Glutamatergic neuron (in vitro differentiated cells): ENCODE data around the gene SYT1. TPM values are rescaled to one million over a fixed set of nuclear protein-coding genes. Genes with fewer than 3 reads are reported as not detected.

Source experiments
- DNase-seq: peaks from one replicate; pipeline ENCODE4 v3.0.0; 2022
- H3K27ac Mint-ChIP-seq: one replicate; pipeline ENCODE4 v1.8.0; 2020; ENCODE audit warnings: mild to moderate bottlenecking, mixed read lengths, inconsistent platforms; ENCODE audit not compliant: unreplicated experiment
- H3K27me3 Mint-ChIP-seq: one replicate; pipeline ENCODE4 v1.8.0; 2020; ENCODE audit warnings: mild to moderate bottlenecking, moderate library complexity, mixed read lengths, inconsistent platforms; ENCODE audit not compliant: unreplicated experiment
- H3K36me3 Mint-ChIP-seq: one replicate; pipeline ENCODE4 v1.8.0; 2020; ENCODE audit warnings: mild to moderate bottlenecking, mixed read lengths, inconsistent platforms; ENCODE audit not compliant: unreplicated experiment
- H3K4me1 Mint-ChIP-seq: one replicate; pipeline ENCODE4 v1.8.0; 2020; ENCODE audit warnings: mild to moderate bottlenecking, low read depth, mixed read lengths, inconsistent platforms; ENCODE audit not compliant: unreplicated experiment
- H3K4me3 Mint-ChIP-seq: one replicate; pipeline ENCODE4 v1.8.0; 2020; ENCODE audit warnings: mild to moderate bottlenecking, mixed read lengths, inconsistent platforms; ENCODE audit not compliant: unreplicated experiment
- H3K9me3 Mint-ChIP-seq: one replicate; pipeline ENCODE4 v1.8.0; 2020; ENCODE audit warnings: mild to moderate bottlenecking, moderate library complexity, mixed read lengths, inconsistent platforms; ENCODE audit not compliant: unreplicated experiment
- CTCF ChIP-seq: fragments of 200-600 bp; sonication (generic); IDR thresholded peaks from one replicate; pipeline ENCODE4 v1.5.0; 2021; ENCODE audit not compliant: partially characterized antibody, unreplicated experiment
- total RNA-seq: library from RNA; stranded (reverse); fragmentation: NEBNext Ultra II Directional; extraction: Animal tissue kit (Norgen Biotek cat#: 25700); gene quantifications from one replicate; pipeline ENCODE4 v1.2.1, GENCODE V29; 2021; ENCODE audit not compliant: unreplicated experiment

The SYT1 gene
- total RNA-seq, 1 donor from 2014 or later, result 155 TPM

- Mint-ChIP-seq H3K27me3 (peaks cover 3% of the 10 kb centered on the region), H3K27ac (no peak overlapping the region)
These were observed 297.7 kb downstream of the SYT1 start for GRCh38 chr12:79162147-79162772.

GRCh38 chr12:79162948-79163347 is 298.4 kb downstream of the SYT1 start:
- Mint-ChIP-seq H3K9me3 (peaks cover 2% of the 10 kb centered on the region), H3K27me3 (peaks cover 3% of the 10 kb centered on the region), H3K27ac (no peak overlapping the region), H3K4me1 (peaks cover 25% of the 10 kb centered on the region), H3K36me3 (no peaks in the 10 kb centered on the region), H3K4me3 (no peak overlapping the region)
- DNase-seq, result no peak
- no peak for TF ChIP-seq CTCF

More at GRCh38 chr12:79162147-79162772, 297.7 kb downstream of the SYT1 start:
- H3K4me1 Mint-ChIP-seq, result peaks cover 25% of the 10 kb centered on the region
- no peak for DNase-seq
- TF ChIP-seq CTCF, result no peak
- H3K9me3 Mint-ChIP-seq, result peaks cover 1% of the 10 kb centered on the region
- H3K4me3 Mint-ChIP-seq, result no peak overlapping the region
- H3K36me3 Mint-ChIP-seq, result no peaks in the 10 kb centered on the region

- Mint-ChIP-seq H3K9me3 (peaks cover 2% of the 10 kb centered on the region), H3K27me3 (peaks cover 2% of the 10 kb centered on the region), H3K4me1 (peaks cover 24% of the 10 kb centered on the region), H3K36me3 (no peaks in the 10 kb centered on the region), H3K4me3 (no peak overlapping the region), H3K27ac (no peak overlapping the region)
- no peak for DNase-seq
- no peak for TF ChIP-seq CTCF
These were observed 300.3 kb downstream of the SYT1 start for GRCh38 chr12:79164890-79165289.

GRCh38 chr12:79168687-79169086 is 304.1 kb downstream of the SYT1 start:
- DNase-seq, result no peak
- Mint-ChIP-seq H3K27me3 (no peaks in the 10 kb centered on the region), H3K9me3 (peaks cover 8% of the 10 kb centered on the region), H3K27ac (no peak overlapping the region), H3K4me1 (peaks cover 6% of the 10 kb centered on the region), H3K4me3 (no peak overlapping the region), H3K36me3 (peaks cover 7% of the 10 kb centered on the region)
- no peak for TF ChIP-seq CTCF

GRCh38 chr12:79174626-79175025 is 310.1 kb downstream of the SYT1 start:
- no peak for DNase-seq
- Mint-ChIP-seq H3K27ac (no peak overlapping the region), H3K4me3 (no peak overlapping the region), H3K27me3 (no peaks in the 10 kb centered on the region), H3K36me3 (peaks cover 7% of the 10 kb centered on the region), H3K4me1 (no peaks in the 10 kb centered on the region), H3K9me3 (peaks cover 10% of the 10 kb centered on the region)
- no peak for TF ChIP-seq CTCF
